Glutamatergic neuron (in vitro differentiated cells): ENCODE measurements around the gene ROR2. TPM values are rescaled to one million over a fixed set of nuclear protein-coding genes. Genes with fewer than 3 reads are reported as not detected.

Source experiments
- DNase-seq: peaks from one replicate; pipeline ENCODE4 v3.0.0; 2022
- H3K27ac Mint-ChIP-seq: one replicate; pipeline ENCODE4 v1.8.0; 2020; ENCODE audit warnings: mild to moderate bottlenecking, mixed read lengths, inconsistent platforms; ENCODE audit not compliant: unreplicated experiment
- H3K27me3 Mint-ChIP-seq: one replicate; pipeline ENCODE4 v1.8.0; 2020; ENCODE audit warnings: mild to moderate bottlenecking, moderate library complexity, mixed read lengths, inconsistent platforms; ENCODE audit not compliant: unreplicated experiment
- H3K36me3 Mint-ChIP-seq: one replicate; pipeline ENCODE4 v1.8.0; 2020; ENCODE audit warnings: mild to moderate bottlenecking, mixed read lengths, inconsistent platforms; ENCODE audit not compliant: unreplicated experiment
- H3K4me1 Mint-ChIP-seq: one replicate; pipeline ENCODE4 v1.8.0; 2020; ENCODE audit warnings: mild to moderate bottlenecking, low read depth, mixed read lengths, inconsistent platforms; ENCODE audit not compliant: unreplicated experiment
- H3K4me3 Mint-ChIP-seq: one replicate; pipeline ENCODE4 v1.8.0; 2020; ENCODE audit warnings: mild to moderate bottlenecking, mixed read lengths, inconsistent platforms; ENCODE audit not compliant: unreplicated experiment
- H3K9me3 Mint-ChIP-seq: one replicate; pipeline ENCODE4 v1.8.0; 2020; ENCODE audit warnings: mild to moderate bottlenecking, moderate library complexity, mixed read lengths, inconsistent platforms; ENCODE audit not compliant: unreplicated experiment
- total RNA-seq: library from RNA; stranded (reverse); fragmentation: NEBNext Ultra II Directional; extraction: Animal tissue kit (Norgen Biotek cat#: 25700); gene quantifications from one replicate; pipeline ENCODE4 v1.2.1, GENCODE V29; 2021; ENCODE audit not compliant: unreplicated experiment
- TF ChIP-seq, protein P1 (sequence below): fragments of 200-600 bp; sonication (generic); IDR thresholded peaks from one replicate; pipeline ENCODE4 v1.5.0; 2021; ENCODE audit not compliant: partially characterized antibody, unreplicated experiment

Gene ROR2
- total RNA-seq, 1 donor from 2014 or later: 51.1 TPM

DNA sequence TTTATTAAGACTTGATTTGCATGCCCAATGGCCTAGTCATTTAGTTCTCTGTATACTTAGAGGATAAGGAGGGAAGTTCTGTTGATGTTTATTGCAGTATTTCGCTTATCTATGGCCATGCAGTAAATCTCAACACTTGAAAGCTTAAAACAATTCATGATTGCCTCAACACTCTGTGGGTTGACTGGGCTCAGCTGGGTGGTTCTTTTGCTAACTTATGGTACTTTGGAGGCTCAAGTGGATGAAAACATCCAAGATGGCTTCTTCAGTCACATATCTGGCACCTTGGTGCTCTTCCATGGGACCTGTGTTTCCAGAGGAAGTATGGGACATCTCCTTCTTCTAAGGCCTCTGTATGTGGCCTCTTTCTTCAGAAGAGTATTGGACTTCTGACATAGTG, 10.3 kb upstream of the ROR2 start:
- Mint-ChIP-seq H3K36me3 (peaks cover 14% of the 10 kb centered on the region), H3K27me3 (peaks cover 3% of the 10 kb centered on the region), H3K4me1 (no peaks in the 10 kb centered on the region), H3K4me3 (no peak overlapping the region), H3K27ac (no peak overlapping the region), H3K9me3 (peaks cover 4% of the 10 kb centered on the region)
- DNase-seq: no peak
- TF ChIP-seq, protein P1, sequence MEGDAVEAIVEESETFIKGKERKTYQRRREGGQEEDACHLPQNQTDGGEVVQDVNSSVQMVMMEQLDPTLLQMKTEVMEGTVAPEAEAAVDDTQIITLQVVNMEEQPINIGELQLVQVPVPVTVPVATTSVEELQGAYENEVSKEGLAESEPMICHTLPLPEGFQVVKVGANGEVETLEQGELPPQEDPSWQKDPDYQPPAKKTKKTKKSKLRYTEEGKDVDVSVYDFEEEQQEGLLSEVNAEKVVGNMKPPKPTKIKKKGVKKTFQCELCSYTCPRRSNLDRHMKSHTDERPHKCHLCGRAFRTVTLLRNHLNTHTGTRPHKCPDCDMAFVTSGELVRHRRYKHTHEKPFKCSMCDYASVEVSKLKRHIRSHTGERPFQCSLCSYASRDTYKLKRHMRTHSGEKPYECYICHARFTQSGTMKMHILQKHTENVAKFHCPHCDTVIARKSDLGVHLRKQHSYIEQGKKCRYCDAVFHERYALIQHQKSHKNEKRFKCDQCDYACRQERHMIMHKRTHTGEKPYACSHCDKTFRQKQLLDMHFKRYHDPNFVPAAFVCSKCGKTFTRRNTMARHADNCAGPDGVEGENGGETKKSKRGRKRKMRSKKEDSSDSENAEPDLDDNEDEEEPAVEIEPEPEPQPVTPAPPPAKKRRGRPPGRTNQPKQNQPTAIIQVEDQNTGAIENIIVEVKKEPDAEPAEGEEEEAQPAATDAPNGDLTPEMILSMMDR: no peak

DNA sequence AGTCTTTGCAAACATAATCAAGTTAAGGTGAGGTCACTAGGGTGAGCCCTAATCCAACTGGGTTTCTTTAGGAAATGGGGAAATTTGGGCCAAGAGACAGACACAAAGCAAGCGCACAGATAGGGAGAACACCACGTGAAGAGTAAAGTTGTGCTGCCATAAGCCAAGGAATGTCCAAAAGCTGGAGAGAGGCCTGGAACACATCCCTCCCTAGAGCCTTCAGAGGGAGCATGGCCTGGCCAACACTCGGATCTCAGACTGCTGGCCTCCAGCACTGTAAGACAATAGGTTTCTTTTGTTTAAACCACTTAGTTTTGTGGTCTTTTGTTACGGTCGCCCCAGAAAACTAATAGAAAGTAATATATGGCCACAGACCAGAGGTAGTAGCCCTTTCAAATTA, 8.1 kb upstream of the ROR2 start:
- peaks cover 4% of the 10 kb centered on the region for H3K9me3 Mint-ChIP-seq

DNA sequence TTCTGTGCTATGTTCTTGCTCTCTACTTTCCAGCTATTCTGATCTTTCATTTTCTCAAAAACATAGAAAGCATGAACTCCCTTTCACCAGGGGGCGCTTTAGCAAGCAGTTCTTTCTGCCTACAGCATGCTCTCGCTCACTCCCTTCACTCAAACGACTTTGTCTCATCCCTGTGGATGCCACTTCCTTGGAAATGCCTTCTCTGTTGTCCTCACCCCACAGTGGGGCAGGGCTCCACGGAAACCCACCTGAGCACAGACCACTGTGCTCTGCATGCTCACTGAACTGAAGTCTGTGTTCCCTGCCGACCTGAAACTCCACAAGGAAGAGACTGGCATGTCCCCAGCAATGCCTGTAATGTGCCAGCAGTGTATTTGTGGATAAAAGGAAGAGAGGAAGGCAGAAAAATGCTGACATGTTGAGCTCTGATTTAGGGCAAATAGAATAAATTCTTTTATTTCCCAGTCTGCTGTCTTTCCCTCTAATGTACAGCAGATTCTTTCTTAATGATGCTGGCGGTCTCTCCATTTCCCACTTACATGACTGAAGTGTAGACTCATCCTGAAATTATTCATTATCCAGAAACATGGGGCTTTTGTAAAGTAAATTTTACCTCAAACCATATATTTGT, 4.9 kb upstream of the ROR2 start:
- no peak overlapping the region for H3K27ac Mint-ChIP-seq
- peaks cover 4% of the 10 kb centered on the region for H3K27me3 Mint-ChIP-seq
- no peak overlapping the region for H3K4me3 Mint-ChIP-seq
- H3K36me3 Mint-ChIP-seq: peaks cover under 1% of the 10 kb centered on the region
- peaks cover 1% of the 10 kb centered on the region for H3K9me3 Mint-ChIP-seq
- peak; percentile 79 for DNase-seq
- H3K4me1 Mint-ChIP-seq: peaks cover 8% of the 10 kb centered on the region
- TF ChIP-seq, protein P1: peak; percentile 67

More for the DNA sequence above, 8.1 kb upstream of the ROR2 start:
- TF ChIP-seq, protein P1: no peak
- H3K4me3 Mint-ChIP-seq: no peak overlapping the region
- peaks cover 3% of the 10 kb centered on the region for H3K27me3 Mint-ChIP-seq
- H3K27ac Mint-ChIP-seq: no peak overlapping the region
- no peaks in the 10 kb centered on the region for H3K4me1 Mint-ChIP-seq
- H3K36me3 Mint-ChIP-seq: peaks cover 11% of the 10 kb centered on the region
- DNase-seq: no peak

DNA sequence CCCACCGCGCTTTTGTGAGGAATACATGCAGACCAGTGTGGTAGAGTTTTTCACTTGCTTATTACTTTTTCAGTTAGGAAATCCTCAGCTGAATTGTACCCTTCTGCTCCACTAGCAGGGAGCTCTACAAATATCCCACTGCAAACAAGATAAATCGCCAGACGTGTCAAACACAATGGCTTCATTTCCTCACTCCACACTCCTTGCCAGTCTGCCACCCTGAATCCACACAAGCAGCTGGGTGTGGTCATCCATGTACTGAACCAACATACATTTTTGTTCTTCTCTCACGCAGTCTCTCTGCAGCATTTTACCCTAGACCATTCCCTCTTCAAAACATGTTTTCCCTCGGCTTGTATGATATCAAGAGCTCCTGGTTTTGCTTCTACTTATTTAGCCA, 3.7 kb upstream of the ROR2 start:
- H3K4me3 Mint-ChIP-seq: no peak overlapping the region
- H3K36me3 Mint-ChIP-seq: no peaks in the 10 kb centered on the region
- H3K9me3 Mint-ChIP-seq: peaks cover 1% of the 10 kb centered on the region
- DNase-seq: no peak
- TF ChIP-seq, protein P1: no peak
- peaks cover 4% of the 10 kb centered on the region for H3K27me3 Mint-ChIP-seq
- H3K27ac Mint-ChIP-seq: no peak overlapping the region
- H3K4me1 Mint-ChIP-seq: peaks cover 8% of the 10 kb centered on the region

DNA sequence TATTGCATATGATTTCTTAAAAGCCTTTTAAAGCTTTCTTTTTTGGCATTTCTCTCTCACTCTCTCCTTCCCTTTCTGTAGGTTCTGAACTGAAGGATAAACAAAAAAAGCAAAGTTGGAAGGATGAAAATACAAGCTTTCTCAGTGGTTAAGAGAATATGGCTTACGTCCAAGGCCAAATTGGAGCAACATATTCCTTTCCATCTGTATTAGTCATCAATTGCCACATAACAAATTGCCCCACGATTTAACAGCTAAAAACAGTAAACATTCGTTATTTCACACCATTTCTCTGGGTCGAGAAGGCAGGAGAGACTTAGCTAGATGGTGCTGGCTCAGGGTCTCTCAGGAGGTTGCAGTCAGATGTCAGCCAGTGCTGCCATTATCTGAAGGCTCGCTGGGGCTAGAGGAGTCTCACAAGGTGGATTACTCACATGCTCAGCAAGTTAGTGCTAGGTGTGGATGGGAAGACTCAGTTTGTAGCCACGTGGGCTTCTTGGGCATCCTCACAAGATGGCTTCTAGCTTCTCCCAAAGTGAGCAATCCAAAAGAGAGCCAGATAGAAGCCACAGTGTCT, 2.0 kb upstream of the ROR2 start:
- H3K36me3 Mint-ChIP-seq: no peaks in the 10 kb centered on the region
- peaks cover 4% of the 10 kb centered on the region for H3K9me3 Mint-ChIP-seq
- no peak overlapping the region for H3K27ac Mint-ChIP-seq
- DNase-seq: no peak
- H3K27me3 Mint-ChIP-seq: peaks cover 10% of the 10 kb centered on the region
- peaks cover 14% of the 10 kb centered on the region for H3K4me1 Mint-ChIP-seq
- TF ChIP-seq, protein P1: no peak
- H3K4me3 Mint-ChIP-seq: peak overlapping the region; percentile 55
